ENCODE measurements around the gene PLEKHB1.

- TF ChIP-seq CTCF (IDR thresholded peaks at IDR 0.05; ENCODE audit: insufficient read depth, low read length, poor library complexity, severe bottlenecking): peak; percentile 78
- TF ChIP-seq EZH2phosphoT487 (conservative IDR thresholded peaks at IDR 0.05; ENCODE audit: low read length): no peak
Measured at GRCh38 chr11:73625696-73626318, 20.6 kb upstream of the PLEKHB1 start.

Data from SU-DHL-6 (cell line).